Suprapubic skin (tissue), 4 donors: ENCODE data around the gene TMF1. TPM values are rescaled to one million over a fixed set of nuclear protein-coding genes. Genes with fewer than 3 reads are reported as not detected.

ENCODE experiments used
- DNase-seq, 2 donors: peaks; one replicate each; pipeline ENCODE4 v3.0.0-alpha.2; 2019; ENCODE audit warnings: low spot score in 2 of 2
- H3K27ac ChIP-seq: fragments of 200-600 bp; sonication (generic); one replicate; pipeline ENCODE4 v1.5.1; 2019
- H3K27me3 ChIP-seq: fragments of 200-600 bp; sonication (generic); one replicate; pipeline ENCODE4 v1.5.1; 2019
- H3K36me3 ChIP-seq: fragments of 200-600 bp; sonication (generic); one replicate; pipeline ENCODE4 v1.5.1; 2019
- H3K4me1 ChIP-seq: fragments of 200-600 bp; sonication (generic); one replicate; pipeline ENCODE4 v1.5.1; 2019
- H3K4me3 ChIP-seq: fragments of 200-600 bp; sonication (generic); one replicate; pipeline ENCODE4 v1.5.1; 2019; ENCODE audit warnings: mild to moderate bottlenecking
- H3K9me3 ChIP-seq: fragments of 200-600 bp; sonication (generic); one replicate; pipeline ENCODE4 v1.5.1; 2019
- CTCF ChIP-seq, 2 donors: fragments of 200-600 bp in 1 of 2; fragments of 450-650 bp in 1 of 2; sonication (generic) in 1 of 2; IDR thresholded peaks; one replicate each; pipeline ENCODE4 v1.5.1; 2016 to 2019; ENCODE audit warnings: antibody characterized with exemption in 2 of 2, mild to moderate bottlenecking in 1 of 2, moderate library complexity in 1 of 2
- EP300 ChIP-seq: sonication (generic); formaldehyde crosslinking; IDR thresholded peaks from one replicate; pipeline ENCODE4 v1.6.1; 2017; ENCODE audit warnings: antibody characterized with exemption
- POLR2A ChIP-seq, 2 donors: fragments of 450-650 bp; IDR thresholded peaks; one replicate each; pipeline ENCODE4 v1.6.1; 2017; ENCODE audit warnings: antibody characterized with exemption in 2 of 2, mild to moderate bottlenecking in 2 of 2, moderate library complexity in 2 of 2
- POLR2AphosphoS5 ChIP-seq, 3 donors: sonication (generic); formaldehyde crosslinking; IDR thresholded peaks; one replicate each; pipeline ENCODE4 v1.6.1; 2017; ENCODE audit warnings: antibody characterized with exemption in 3 of 3
- WGBS: methylation state at CpG from one replicate; pipeline ENCODE4 v1.1.5; 2018; 5-methylcytosine and 5-hydroxymethylcytosine counted together
- total RNA-seq, 4 donors: library from RNA; depleted of rRNA; stranded (reverse); fragments of >200 nt; gene quantifications; one replicate each; pipeline ENCODE4 v1.1.0, GENCODE V29; 2016

Gene TMF1
- total RNA-seq, 4 donors from 2014 or later, result 19.2 to 46.3 (median 27.8) TPM

- Histone ChIP-seq H3K9me3 (no peaks in the 10 kb centered on the region), H3K27ac (no peak overlapping the region), H3K4me3 (no peak overlapping the region), H3K4me1 (no peaks in the 10 kb centered on the region), H3K27me3 (no peaks in the 10 kb centered on the region), H3K36me3 (peaks cover 95% of the 10 kb centered on the region)
- DNase-seq, result no peak
- no peak for TF ChIP-seq POLR2A (IDR thresholded peaks at IDR 0.05)
- TF ChIP-seq POLR2AphosphoS5 (IDR thresholded peaks at IDR 0.05), result no peak
- TF ChIP-seq CTCF (IDR thresholded peaks at IDR 0.05), result no peak
- TF ChIP-seq EP300, result no peak
- 75% methylated on average over 5 of the region's 5 CpGs for WGBS
Observed at GRCh38 chr3:68984011-68984530, 68.1 kb downstream of the TMF1 start.

GRCh38 chr3:68977486-68978167, 74.5 kb downstream of the TMF1 start:
- Histone ChIP-seq H3K27ac (no peak overlapping the region), H3K9me3 (no peaks in the 10 kb centered on the region), H3K36me3 (peaks cover 62% of the 10 kb centered on the region), H3K4me1 (no peaks in the 10 kb centered on the region), H3K4me3 (no peak overlapping the region), H3K27me3 (no peaks in the 10 kb centered on the region)
- DNase-seq, result no peak
- TF ChIP-seq EP300, result no peak
- TF ChIP-seq POLR2A (IDR thresholded peaks at IDR 0.05), result no peak
- no peak for TF ChIP-seq CTCF (IDR thresholded peaks at IDR 0.05)
- TF ChIP-seq POLR2AphosphoS5 (IDR thresholded peaks at IDR 0.05), result no peak
- WGBS, result 79% methylated on average over 8 of the region's 8 CpGs

GRCh38 chr3:68974711-68975110, 77.4 kb downstream of the TMF1 start:
- Histone ChIP-seq H3K9me3 (no peaks in the 10 kb centered on the region), H3K4me3 (no peak overlapping the region), H3K27me3 (no peaks in the 10 kb centered on the region), H3K36me3 (peaks cover 34% of the 10 kb centered on the region), H3K27ac (no peak overlapping the region), H3K4me1 (no peaks in the 10 kb centered on the region)
- TF ChIP-seq EP300 (no peak), CTCF (IDR thresholded peaks at IDR 0.05) (no peak), POLR2A (IDR thresholded peaks at IDR 0.05) (no peak), POLR2AphosphoS5 (IDR thresholded peaks at IDR 0.05) (no peak)
- DNase-seq, result no peak
- 82% methylated on average over 5 of the region's 5 CpGs for WGBS

GRCh38 chr3:68973639-68974038, 78.5 kb downstream of the TMF1 start:
- WGBS, result 69% methylated on average over 7 of the region's 7 CpGs
- Histone ChIP-seq H3K9me3 (no peaks in the 10 kb centered on the region), H3K27me3 (no peaks in the 10 kb centered on the region), H3K4me3 (no peak overlapping the region), H3K36me3 (peaks cover 24% of the 10 kb centered on the region), H3K4me1 (no peaks in the 10 kb centered on the region), H3K27ac (no peak overlapping the region)
- no peak for DNase-seq
- TF ChIP-seq CTCF (IDR thresholded peaks at IDR 0.05), result no peak
- TF ChIP-seq POLR2A (IDR thresholded peaks at IDR 0.05), result no peak
- TF ChIP-seq POLR2AphosphoS5 (IDR thresholded peaks at IDR 0.05), result no peak
- no peak for TF ChIP-seq EP300

GRCh38 chr3:68972358-68972979, 79.7 kb downstream of the TMF1 start:
- peak in 1 of 2 donors; percentile 47 for TF ChIP-seq CTCF (IDR thresholded peaks at IDR 0.05)
- no peak for TF ChIP-seq POLR2A (IDR thresholded peaks at IDR 0.05)
- Histone ChIP-seq H3K4me1 (no peaks in the 10 kb centered on the region), H3K27me3 (no peaks in the 10 kb centered on the region), H3K27ac (no peak overlapping the region), H3K9me3 (no peaks in the 10 kb centered on the region), H3K4me3 (no peak overlapping the region), H3K36me3 (peaks cover 12% of the 10 kb centered on the region)
- 50% methylated on average over 10 of the region's 11 CpGs for WGBS
- DNase-seq, result no peak
